Nephron progenitor cell (in vitro differentiated cells): Measurements from ENCODE around the gene SWSAP1.
A peak's percentile ranks its signal among the peaks of the same experiment; 100 is the strongest.

Experiments used
- DNase-seq: peaks from one replicate; pipeline ENCODE4 v3.0.0; 2021
- H3K27ac Mint-ChIP-seq: 2 replicates; pipeline ENCODE4 v1.8.0; 2021; ENCODE audit warnings: mild to moderate bottlenecking, moderate library complexity, mixed read lengths
- H3K27me3 Mint-ChIP-seq: 2 replicates; pipeline ENCODE4 v1.8.0; 2021; ENCODE audit warnings: mild to moderate bottlenecking, low read depth, mixed read lengths; ENCODE audit not compliant: poor library complexity
- H3K36me3 Mint-ChIP-seq: 2 replicates; pipeline ENCODE4 v1.8.0; 2021; ENCODE audit warnings: low read depth, mixed read lengths
- H3K4me1 Mint-ChIP-seq: 2 replicates; pipeline ENCODE4 v1.8.0; 2021; ENCODE audit warnings: mixed read lengths
- H3K4me3 Mint-ChIP-seq: 2 replicates; pipeline ENCODE4 v1.8.0; 2021; ENCODE audit warnings: mild to moderate bottlenecking, moderate library complexity, mixed read lengths
- H3K9me3 Mint-ChIP-seq: 2 replicates; pipeline ENCODE4 v1.8.0; 2021; ENCODE audit warnings: mild to moderate bottlenecking, moderate library complexity, mixed read lengths
- TF ChIP-seq, protein P1 (sequence below): fragments of 200-600 bp; sonication (generic); IDR thresholded peaks from 2 replicates; pipeline ENCODE4 v1.5.0; 2021; ENCODE audit warnings: antibody characterized with exemption

Gene SWSAP1

DNA sequence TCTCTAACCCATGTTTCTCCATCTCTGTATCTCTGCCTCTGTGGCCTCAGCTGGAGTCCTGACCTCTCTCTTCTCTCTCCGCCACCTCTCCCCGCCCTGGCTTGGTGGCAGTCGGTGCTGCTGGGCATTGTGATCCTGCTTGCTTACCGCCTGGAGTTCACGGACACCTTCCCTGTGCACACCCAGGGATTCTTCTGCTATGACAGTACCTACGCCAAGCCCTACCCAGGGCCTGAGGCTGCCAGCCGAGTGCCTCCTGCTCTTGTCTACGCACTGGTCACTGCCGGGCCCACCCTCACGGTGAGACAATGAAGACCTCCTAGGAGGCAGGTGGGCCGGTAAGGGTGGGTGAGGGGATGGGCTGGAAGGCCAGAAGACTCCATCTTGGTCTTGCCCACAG is 15.0 kb upstream of the SWSAP1 start:
- H3K27ac Mint-ChIP-seq, result no peak overlapping the region
- TF ChIP-seq, protein P1, sequence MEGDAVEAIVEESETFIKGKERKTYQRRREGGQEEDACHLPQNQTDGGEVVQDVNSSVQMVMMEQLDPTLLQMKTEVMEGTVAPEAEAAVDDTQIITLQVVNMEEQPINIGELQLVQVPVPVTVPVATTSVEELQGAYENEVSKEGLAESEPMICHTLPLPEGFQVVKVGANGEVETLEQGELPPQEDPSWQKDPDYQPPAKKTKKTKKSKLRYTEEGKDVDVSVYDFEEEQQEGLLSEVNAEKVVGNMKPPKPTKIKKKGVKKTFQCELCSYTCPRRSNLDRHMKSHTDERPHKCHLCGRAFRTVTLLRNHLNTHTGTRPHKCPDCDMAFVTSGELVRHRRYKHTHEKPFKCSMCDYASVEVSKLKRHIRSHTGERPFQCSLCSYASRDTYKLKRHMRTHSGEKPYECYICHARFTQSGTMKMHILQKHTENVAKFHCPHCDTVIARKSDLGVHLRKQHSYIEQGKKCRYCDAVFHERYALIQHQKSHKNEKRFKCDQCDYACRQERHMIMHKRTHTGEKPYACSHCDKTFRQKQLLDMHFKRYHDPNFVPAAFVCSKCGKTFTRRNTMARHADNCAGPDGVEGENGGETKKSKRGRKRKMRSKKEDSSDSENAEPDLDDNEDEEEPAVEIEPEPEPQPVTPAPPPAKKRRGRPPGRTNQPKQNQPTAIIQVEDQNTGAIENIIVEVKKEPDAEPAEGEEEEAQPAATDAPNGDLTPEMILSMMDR, result no peak
- H3K4me1 Mint-ChIP-seq, result peaks cover 33% of the 10 kb centered on the region
- H3K4me3 Mint-ChIP-seq, result no peak overlapping the region
- H3K27me3 Mint-ChIP-seq, result peaks cover 57% of the 10 kb centered on the region
- H3K36me3 Mint-ChIP-seq, result no peaks in the 10 kb centered on the region
- no peaks in the 10 kb centered on the region for H3K9me3 Mint-ChIP-seq
- DNase-seq, result no peak

DNA sequence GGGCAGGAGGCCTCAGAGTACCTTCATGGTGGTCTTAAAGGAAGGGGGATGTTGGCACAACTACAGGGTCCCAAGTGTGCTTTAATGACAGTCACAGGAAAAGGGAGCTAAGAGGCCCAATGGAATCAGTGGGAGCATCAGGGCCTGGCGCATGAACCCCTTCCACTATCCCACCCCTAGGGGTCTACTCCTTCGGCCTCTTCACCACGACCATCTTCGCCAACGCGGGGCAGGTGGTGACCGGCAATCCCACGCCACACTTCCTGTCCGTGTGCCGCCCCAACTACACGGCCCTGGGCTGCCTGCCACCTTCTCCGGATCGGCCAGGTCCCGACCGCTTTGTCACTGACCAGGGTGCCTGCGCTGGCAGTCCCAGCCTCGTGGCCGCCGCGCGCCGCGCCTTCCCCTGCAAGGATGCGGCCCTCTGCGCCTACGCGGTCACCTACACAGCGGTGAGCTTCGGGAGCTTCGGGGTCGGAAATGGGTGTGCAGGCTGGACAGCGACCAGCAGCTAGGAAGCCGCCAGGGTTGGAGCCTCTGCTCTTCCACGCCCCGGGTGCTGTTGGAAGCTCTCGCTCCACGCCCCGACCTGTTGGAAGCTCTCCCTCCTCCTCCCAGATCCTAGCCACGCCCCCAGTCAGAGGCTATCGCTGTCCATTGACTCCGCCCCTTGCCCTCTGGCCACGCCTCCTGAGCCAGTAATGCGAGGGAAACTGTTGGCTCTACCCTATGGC is 13.3 kb upstream of the SWSAP1 start:
- Mint-ChIP-seq H3K4me3 (peak overlapping the region; percentile 66), H3K9me3 (no peaks in the 10 kb centered on the region), H3K27ac (no peak overlapping the region), H3K4me1 (peaks cover 19% of the 10 kb centered on the region), H3K27me3 (peaks cover 51% of the 10 kb centered on the region), H3K36me3 (no peaks in the 10 kb centered on the region)
- TF ChIP-seq, protein P1, result no peak
- peak; percentile 99 for DNase-seq

DNA sequence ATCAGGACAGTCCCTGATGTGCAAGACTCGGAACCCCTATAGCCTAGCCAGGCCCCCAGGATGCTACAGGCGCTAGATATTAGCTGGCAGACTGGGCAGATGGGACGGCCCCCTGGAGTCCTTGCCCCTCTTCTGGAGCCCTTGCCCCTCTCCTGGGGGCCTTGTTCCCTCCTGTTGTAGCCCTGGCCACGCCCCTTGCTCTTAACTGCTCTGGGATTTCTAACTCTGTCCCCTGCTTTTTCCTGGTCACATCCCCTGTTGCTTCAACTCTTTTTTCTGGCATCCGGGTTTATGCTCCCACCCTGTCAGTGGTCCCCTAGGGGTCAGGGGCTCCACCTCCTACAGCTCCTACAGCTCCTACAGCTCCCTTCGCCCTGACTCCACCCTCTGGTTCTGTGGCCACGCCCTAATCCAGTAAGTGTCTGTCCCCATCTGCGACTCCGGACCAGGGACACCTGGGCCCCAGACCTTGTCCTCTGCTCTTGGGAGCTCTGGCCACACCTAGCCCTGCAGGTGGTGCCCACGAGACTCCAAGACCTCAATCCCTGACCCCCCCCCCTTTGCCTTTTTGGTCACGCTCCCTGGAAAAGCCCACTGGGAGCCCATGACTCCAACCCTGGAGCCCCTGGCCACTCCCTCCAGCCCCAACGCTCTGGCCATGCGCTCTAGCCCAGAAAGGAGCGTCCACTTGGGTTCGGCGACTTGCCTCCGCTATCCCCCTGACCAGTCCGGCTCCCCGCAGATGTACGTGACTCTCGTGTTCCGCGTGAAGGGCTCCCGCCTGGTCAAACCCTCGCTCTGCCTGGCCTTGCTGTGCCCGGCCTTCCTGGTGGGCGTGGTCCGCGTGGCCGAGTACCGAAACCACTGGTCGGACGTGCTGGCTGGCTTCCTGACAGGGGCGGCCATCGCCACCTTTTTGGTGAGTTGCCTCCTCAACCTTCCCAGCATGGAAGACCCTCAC is 12.4 kb upstream of the SWSAP1 start:
- no peak for DNase-seq
- TF ChIP-seq, protein P1, result no peak
- H3K4me1 Mint-ChIP-seq, result peaks cover 16% of the 10 kb centered on the region
- no peaks in the 10 kb centered on the region for H3K9me3 Mint-ChIP-seq
- H3K4me3 Mint-ChIP-seq, result peak overlapping the region; percentile 66
- peaks cover 48% of the 10 kb centered on the region for H3K27me3 Mint-ChIP-seq
- no peaks in the 10 kb centered on the region for H3K36me3 Mint-ChIP-seq
- no peak overlapping the region for H3K27ac Mint-ChIP-seq

DNA sequence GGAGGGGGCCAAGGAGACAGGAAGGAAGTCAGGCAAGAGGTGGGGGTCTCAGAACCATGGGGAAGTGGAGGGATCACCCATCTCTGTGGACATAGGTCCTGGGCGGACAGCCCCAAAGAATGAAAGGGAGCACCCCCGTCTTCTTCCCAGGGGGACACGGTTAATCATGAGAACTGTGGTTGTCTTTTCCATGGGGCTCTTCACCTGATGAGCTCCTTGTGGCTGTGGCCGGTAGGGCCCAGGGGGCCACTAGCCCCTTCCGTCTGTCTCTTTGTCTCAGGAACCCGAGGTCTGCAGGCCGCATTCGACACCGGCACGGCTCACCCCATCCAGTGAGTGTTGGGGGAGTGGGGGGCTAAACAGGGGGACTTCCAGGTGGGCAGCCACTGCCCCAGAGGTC is 10.6 kb upstream of the SWSAP1 start:
- TF ChIP-seq, protein P1, result no peak
- Mint-ChIP-seq H3K27me3 (peaks cover 30% of the 10 kb centered on the region), H3K4me3 (no peak overlapping the region), H3K27ac (no peak overlapping the region), H3K36me3 (no peaks in the 10 kb centered on the region), H3K9me3 (no peaks in the 10 kb centered on the region), H3K4me1 (peaks cover 16% of the 10 kb centered on the region)
- DNase-seq, result no peak

DNA sequence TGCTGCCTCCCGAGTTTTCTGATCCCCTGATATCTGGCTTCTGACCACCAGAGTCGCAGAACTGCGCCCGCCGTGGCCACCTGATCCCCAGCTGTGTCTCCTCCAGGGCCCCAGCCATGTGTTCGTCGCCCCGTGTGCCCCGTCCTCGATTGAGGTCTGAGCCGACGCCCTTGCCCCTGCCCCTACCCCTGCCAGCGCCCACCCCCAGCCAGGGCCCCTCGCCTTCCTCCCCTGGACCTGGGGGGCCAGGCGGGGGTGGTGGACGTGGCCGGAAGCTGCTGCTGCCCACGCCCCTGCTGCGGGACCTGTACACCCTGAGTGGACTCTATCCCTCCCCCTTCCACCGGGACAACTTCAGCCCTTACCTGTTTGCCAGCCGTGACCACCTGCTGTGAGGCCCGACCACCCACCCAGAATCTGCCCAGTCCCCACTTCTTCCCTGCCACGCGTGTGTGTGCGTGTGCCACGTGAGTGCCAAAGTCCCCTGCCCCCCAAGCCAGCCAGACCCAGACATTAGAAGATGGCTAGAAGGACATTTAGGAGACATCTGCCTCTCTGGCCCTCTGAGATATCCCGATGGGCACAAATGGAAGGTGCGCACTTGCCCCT is 10.1 kb upstream of the SWSAP1 start:
- TF ChIP-seq, protein P1, result no peak
- H3K4me3 Mint-ChIP-seq, result no peak overlapping the region
- H3K27ac Mint-ChIP-seq, result no peak overlapping the region
- peaks cover 16% of the 10 kb centered on the region for H3K4me1 Mint-ChIP-seq
- no peaks in the 10 kb centered on the region for H3K36me3 Mint-ChIP-seq
- H3K27me3 Mint-ChIP-seq, result peaks cover 25% of the 10 kb centered on the region
- H3K9me3 Mint-ChIP-seq, result no peaks in the 10 kb centered on the region
- DNase-seq, result no peak
